Breast epithelium (tissue), 4 donors: ENCODE results near the gene MTHFD2L. TPM values are rescaled to one million over a fixed set of nuclear protein-coding genes. Genes with fewer than 3 reads are reported as not detected.

Experiments
- DNase-seq, 2 donors: peaks; one replicate each; pipeline ENCODE4 v3.0.0-alpha.2; 2019; ENCODE audit warnings: low spot score in 2 of 2
- H3K27ac ChIP-seq, 2 donors: fragments of 200-600 bp; sonication (generic) in 1 of 2; one replicate each; pipeline ENCODE4 v1.5.1; 2016 to 2019; ENCODE audit warnings: mild to moderate bottlenecking in 1 of 2
- H3K27me3 ChIP-seq, 2 donors: fragments of 200-600 bp; sonication (generic) in 1 of 2; one replicate each; pipeline versions ENCODE4 v1.5.1 to v1.6.0; 2017 to 2019; ENCODE audit warnings: control low read depth in 1 of 2, mild to moderate bottlenecking in 1 of 2
- H3K36me3 ChIP-seq: fragments of 200-600 bp; one replicate; pipeline ENCODE4 v1.5.1; 2019
- H3K4me1 ChIP-seq, 2 donors: fragments of 200-600 bp; sonication (generic); one replicate each; pipeline ENCODE4 v1.5.1; 2016 to 2019; ENCODE audit warnings: control low read depth in 1 of 2
- H3K4me3 ChIP-seq, 3 donors: fragments of 200-600 bp; sonication (generic); 1 replicate in 2 of 3; 2 replicates in 1 of 3; pipeline ENCODE4 v1.5.1; 2016 to 2019; ENCODE audit warnings: mild to moderate bottlenecking in 3 of 3, moderate library complexity in 2 of 3
- H3K9me3 ChIP-seq, 2 donors: fragments of 200-600 bp; sonication (generic) in 1 of 2; one replicate each; pipeline ENCODE4 v1.5.1; 2016 to 2019; ENCODE audit warnings: control low read depth in 1 of 2
- POLR2A ChIP-seq: fragments of 450-650 bp; IDR thresholded peaks from one replicate; pipeline ENCODE4 v1.6.1; 2016; ENCODE audit warnings: antibody characterized with exemption, mild to moderate bottlenecking, moderate library complexity
- POLR2AphosphoS5 ChIP-seq, 3 donors: sonication (generic); formaldehyde crosslinking; IDR thresholded peaks; one replicate each; pipeline ENCODE4 v1.6.1; 2017; ENCODE audit warnings: antibody characterized with exemption in 3 of 3
- intact Hi-C: fragments of 100-400 bp; cut with DNase I; formaldehyde crosslinking; loops from one replicate; pipeline ENCODE4 v1.15.1; 2023; ENCODE audit warnings: low total_unique reads
- total RNA-seq, 3 donors: library from RNA; depleted of rRNA; stranded (reverse); fragments of >200 nt; gene quantifications; one replicate each; pipeline ENCODE4 v1.1.0, GENCODE V29; 2016
- TF ChIP-seq, protein P1 (sequence below), 3 donors: fragments of 450-650 bp; IDR thresholded peaks; one replicate each; pipeline ENCODE4 v1.5.1; 2016 to 2017; ENCODE audit warnings: antibody characterized with exemption in 3 of 3, mild to moderate bottlenecking in 3 of 3, moderate library complexity in 3 of 3

MTHFD2L gene
- total RNA-seq, result 10 to 100 TPM; 20.5 to 48.1 (median 29.2) TPM

- H3K4me1 ChIP-seq, result no peaks in the 10 kb centered on the region
- intact Hi-C loops, result no loop called here
- peak; percentile 41 to 75 (median 71) for TF ChIP-seq POLR2AphosphoS5 (IDR thresholded peaks at IDR 0.05)
- TF ChIP-seq, protein P1, sequence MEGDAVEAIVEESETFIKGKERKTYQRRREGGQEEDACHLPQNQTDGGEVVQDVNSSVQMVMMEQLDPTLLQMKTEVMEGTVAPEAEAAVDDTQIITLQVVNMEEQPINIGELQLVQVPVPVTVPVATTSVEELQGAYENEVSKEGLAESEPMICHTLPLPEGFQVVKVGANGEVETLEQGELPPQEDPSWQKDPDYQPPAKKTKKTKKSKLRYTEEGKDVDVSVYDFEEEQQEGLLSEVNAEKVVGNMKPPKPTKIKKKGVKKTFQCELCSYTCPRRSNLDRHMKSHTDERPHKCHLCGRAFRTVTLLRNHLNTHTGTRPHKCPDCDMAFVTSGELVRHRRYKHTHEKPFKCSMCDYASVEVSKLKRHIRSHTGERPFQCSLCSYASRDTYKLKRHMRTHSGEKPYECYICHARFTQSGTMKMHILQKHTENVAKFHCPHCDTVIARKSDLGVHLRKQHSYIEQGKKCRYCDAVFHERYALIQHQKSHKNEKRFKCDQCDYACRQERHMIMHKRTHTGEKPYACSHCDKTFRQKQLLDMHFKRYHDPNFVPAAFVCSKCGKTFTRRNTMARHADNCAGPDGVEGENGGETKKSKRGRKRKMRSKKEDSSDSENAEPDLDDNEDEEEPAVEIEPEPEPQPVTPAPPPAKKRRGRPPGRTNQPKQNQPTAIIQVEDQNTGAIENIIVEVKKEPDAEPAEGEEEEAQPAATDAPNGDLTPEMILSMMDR (IDR thresholded peaks at IDR 0.05), result peak in 1 of 3 donors; percentile 12
- TF ChIP-seq POLR2A, result peak; percentile 56
Measured at GRCh38 chr4:74157561-74158465, at the start of gene MTHFD2L. Gene MTHFD2L (plus strand): TSS chr4:74158118. CDS start chr4:74158139, 21 bp downstream.

DNA sequence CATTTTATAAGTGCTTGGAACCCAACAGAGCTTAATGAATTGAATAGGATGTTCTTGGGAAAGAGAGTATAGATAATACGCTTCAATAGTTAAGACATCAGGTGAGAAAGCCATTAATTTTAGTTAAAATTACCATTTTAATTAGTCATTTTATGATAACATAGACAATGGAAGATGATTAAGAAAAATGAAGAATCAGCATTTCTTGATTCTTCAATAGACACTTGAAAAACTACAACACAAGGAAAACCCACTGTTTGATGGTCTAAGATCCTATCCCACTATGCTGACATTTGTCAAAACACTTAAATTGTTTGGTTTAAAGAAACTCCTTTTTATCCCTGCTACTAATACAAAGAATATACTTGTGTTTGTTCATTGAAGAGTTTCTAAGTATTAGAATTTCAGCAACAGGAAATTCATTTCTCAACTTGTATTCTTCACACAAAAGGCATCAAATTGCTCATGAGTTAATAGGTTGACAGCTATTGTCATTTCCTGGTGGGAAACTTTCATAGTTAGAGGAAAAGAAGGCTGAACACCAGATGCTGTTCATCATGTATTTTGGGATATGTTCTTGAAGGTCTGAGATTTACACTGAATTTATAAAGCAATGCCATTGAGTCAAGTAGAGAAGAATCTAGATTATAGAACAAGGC, 49.3 kb upstream of the MTHFD2L start:
- H3K27me3 ChIP-seq, result no peaks in the 10 kb centered on the region
- intact Hi-C loops, result no loop called here
- no peaks in the 10 kb centered on the region for H3K9me3 ChIP-seq
- no peak for DNase-seq
- no peak overlapping the region for H3K4me3 ChIP-seq
- H3K4me1 ChIP-seq, result peaks cover 0 to 4% of the 10 kb centered on the region in 2 donors
- no peak for TF ChIP-seq POLR2A
- TF ChIP-seq, protein P1 (IDR thresholded peaks at IDR 0.05), result no peak
- TF ChIP-seq POLR2AphosphoS5 (IDR thresholded peaks at IDR 0.05), result no peak
- peak overlapping the region; percentile 82 to 91 for H3K27ac ChIP-seq
- H3K36me3 ChIP-seq, result no peaks in the 10 kb centered on the region

More at GRCh38 chr4:74157561-74158465, at the start of gene MTHFD2L:
- Histone ChIP-seq H3K9me3 (no peaks in the 10 kb centered on the region), H3K27me3 (no peaks in the 10 kb centered on the region), H3K4me3 (peak within 1 kb of the TSS; percentile 67 to 91 (median 68)), H3K36me3 (no peaks in the 10 kb centered on the region), H3K27ac (peak within 1 kb of the TSS; percentile 92 to 97)
- peak; percentile 90 to 94 for DNase-seq

DNA sequence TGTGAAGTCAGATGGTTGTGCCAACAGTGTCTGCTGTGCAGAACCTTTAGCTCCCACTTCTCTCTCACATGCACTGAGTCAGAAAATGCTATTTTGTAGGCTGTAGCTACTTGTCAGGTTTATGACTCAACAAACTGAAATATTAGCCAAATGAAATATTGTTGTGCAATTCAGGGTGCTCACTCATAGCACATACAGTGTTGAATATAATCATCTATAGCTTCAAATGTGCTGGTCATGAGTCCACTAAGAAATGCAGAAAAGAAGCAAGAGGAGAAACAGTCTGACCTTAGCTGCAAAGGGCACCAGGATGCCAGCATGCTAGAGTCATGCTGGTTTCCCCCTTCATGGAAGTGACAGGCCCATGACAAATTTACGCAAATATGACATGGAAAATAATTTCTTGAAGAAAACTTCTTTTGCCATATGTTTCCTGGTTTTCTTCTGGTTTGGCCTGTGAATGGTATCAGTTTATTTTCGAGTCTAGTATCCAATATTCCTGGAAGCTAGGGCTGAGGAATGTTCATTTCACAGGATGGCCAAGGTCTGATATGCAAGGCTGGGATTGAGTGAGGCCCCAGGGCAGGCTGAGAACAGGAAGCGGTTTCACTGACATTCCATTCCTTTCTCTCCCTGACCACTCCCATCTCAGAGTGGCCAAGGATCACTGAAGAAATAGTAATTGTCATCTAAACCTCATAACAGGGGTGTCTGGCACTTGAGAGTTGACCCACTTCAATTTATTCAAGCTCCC, 48.6 kb upstream of the MTHFD2L start:
- H3K27ac ChIP-seq, result peak overlapping the region; percentile 82 to 91
- intact Hi-C loops, result no loop called here
- H3K36me3 ChIP-seq, result no peaks in the 10 kb centered on the region
- peaks cover 0 to 4% of the 10 kb centered on the region in 2 donors for H3K4me1 ChIP-seq
- TF ChIP-seq, protein P1 (IDR thresholded peaks at IDR 0.05), result no peak
- peak in 2 of 3 donors; percentile 14 to 52 for TF ChIP-seq POLR2AphosphoS5 (IDR thresholded peaks at IDR 0.05)
- TF ChIP-seq POLR2A, result no peak
- DNase-seq, result peak in 1 of 2 donors; percentile 75
- no peak overlapping the region for H3K4me3 ChIP-seq
- H3K27me3 ChIP-seq, result no peaks in the 10 kb centered on the region
- H3K9me3 ChIP-seq, result no peaks in the 10 kb centered on the region

- Histone ChIP-seq H3K4me3 (no peak overlapping the region), H3K27me3 (no peaks in the 10 kb centered on the region), H3K9me3 (no peaks in the 10 kb centered on the region), H3K27ac (peak overlapping the region; percentile 91 to 92), H3K36me3 (no peaks in the 10 kb centered on the region), H3K4me1 (peaks cover 0 to 4% of the 10 kb centered on the region in 2 donors)
- intact Hi-C loops, result no loop called here
- DNase-seq, result no peak
- TF ChIP-seq, protein P1 (IDR thresholded peaks at IDR 0.05), result no peak
- TF ChIP-seq POLR2A (no peak), POLR2AphosphoS5 (IDR thresholded peaks at IDR 0.05) (no peak)
Measured at GRCh38 chr4:74109870-74110605, 47.9 kb upstream of the MTHFD2L start.
